ENCODE results near the gene ATP8B4. TPM values are rescaled to one million over a fixed set of nuclear protein-coding genes. Genes with fewer than 3 reads are reported as not detected.

The ATP8B4 gene
- total and polyA plus RNA-seq, 2 donors (not counting 1 experiment from before 2014, with no cell fraction given): 3.5 to 19.5 TPM

DNA sequence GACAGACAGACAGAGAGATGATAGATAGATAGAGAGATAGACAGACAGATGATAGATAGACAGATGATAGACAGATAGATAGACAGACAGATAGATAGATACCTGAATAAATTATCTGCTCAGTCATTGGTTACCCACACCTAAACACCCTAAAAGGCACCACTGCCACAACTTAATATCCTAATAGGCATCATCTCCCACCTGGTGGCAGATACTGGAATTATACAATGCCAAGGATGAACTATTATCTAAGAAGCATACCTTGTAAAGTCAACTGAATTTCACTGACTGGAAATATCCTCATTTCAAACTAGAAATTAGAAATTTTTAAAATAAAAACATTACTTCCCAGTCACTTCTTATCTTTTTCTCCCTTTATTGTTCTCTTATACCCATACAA lies 19.4 kb upstream of the ATP8B4 start:
- peak overlapping the region; percentile 87 for H3K27ac ChIP-seq (ENCODE audit: insufficient read depth, low read length)
- H2AFZ ChIP-seq (ENCODE audit: low read length): no peak overlapping the region
- H3K9me3 ChIP-seq (ENCODE audit: control insufficient read depth, insufficient read depth, low read depth, low read length): no peaks in the 10 kb centered on the region
- no peak overlapping the region for H3K4me3 ChIP-seq (replicated peaks in 1 of 4; ENCODE audit: control extremely low read depth in 1 of 4, insufficient read depth in 1 of 4, low read depth in 3 of 4, low read length in 4 of 4)
- no peak overlapping the region for H3K4me2 ChIP-seq (ENCODE audit: extremely low read depth, insufficient read depth, low read length)
- no peaks in the 10 kb centered on the region for H3K27me3 ChIP-seq (ENCODE audit: control insufficient read depth, insufficient read depth, low read length)
- no peak overlapping the region for H3K9ac ChIP-seq (ENCODE audit: insufficient read depth, low read length)
- TF ChIP-seq, protein P1, sequence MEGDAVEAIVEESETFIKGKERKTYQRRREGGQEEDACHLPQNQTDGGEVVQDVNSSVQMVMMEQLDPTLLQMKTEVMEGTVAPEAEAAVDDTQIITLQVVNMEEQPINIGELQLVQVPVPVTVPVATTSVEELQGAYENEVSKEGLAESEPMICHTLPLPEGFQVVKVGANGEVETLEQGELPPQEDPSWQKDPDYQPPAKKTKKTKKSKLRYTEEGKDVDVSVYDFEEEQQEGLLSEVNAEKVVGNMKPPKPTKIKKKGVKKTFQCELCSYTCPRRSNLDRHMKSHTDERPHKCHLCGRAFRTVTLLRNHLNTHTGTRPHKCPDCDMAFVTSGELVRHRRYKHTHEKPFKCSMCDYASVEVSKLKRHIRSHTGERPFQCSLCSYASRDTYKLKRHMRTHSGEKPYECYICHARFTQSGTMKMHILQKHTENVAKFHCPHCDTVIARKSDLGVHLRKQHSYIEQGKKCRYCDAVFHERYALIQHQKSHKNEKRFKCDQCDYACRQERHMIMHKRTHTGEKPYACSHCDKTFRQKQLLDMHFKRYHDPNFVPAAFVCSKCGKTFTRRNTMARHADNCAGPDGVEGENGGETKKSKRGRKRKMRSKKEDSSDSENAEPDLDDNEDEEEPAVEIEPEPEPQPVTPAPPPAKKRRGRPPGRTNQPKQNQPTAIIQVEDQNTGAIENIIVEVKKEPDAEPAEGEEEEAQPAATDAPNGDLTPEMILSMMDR (conservative IDR thresholded peaks at IDR 0.05 in 1 of 2, IDR thresholded peaks at IDR 0.05 in 1 of 2; ENCODE audit: low read depth in 1 of 2, low read length in 2 of 2): peak in 1 of 2 donors; percentile 10
- TF ChIP-seq EZH2 (IDR thresholded peaks at IDR 0.05; ENCODE audit: low read length, missing control alignments): no peak
- no peaks in the 10 kb centered on the region for H3K36me3 ChIP-seq (ENCODE audit: control insufficient read depth, insufficient read depth, low read length)
- H3K4me1 ChIP-seq (ENCODE audit: control insufficient read depth, extremely low read depth, insufficient read depth, low read length): peaks cover 13% of the 10 kb centered on the region
- no peaks in the 10 kb centered on the region for H3K79me2 ChIP-seq (ENCODE audit: control insufficient read depth, insufficient read depth, low read length)
- DNase-seq (ENCODE audit: low read depth in 2 of 2): peak in 1 of 2 donors; percentile 27
- H4K20me1 ChIP-seq (ENCODE audit: control insufficient read depth, extremely low read depth, insufficient read depth, low read length): no peaks in the 10 kb centered on the region

DNA sequence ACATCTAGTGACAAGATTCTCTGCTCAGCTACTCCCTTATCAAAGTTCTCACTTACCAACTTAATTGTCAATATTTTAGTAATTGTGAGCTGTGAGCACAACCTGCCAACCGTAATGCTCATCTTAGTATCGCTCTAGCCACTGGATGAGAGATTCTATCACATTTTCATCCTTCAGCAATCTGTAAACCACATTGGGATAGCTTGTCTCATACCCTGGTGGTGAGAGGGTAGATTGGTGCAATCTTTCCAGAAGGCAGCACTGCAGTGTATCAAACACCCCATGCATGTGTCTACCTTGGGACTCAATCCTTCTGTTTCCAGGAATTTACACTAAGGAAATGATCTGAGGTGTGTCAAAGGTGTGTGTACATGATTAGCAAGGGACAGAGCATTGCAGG lies 18.9 kb upstream of the ATP8B4 start:
- DNase-seq (ENCODE audit: low read depth in 2 of 2): no peak
- no peak for TF ChIP-seq EZH2 (IDR thresholded peaks at IDR 0.05; ENCODE audit: low read length, missing control alignments)
- TF ChIP-seq, protein P1 (conservative IDR thresholded peaks at IDR 0.05 in 1 of 2, IDR thresholded peaks at IDR 0.05 in 1 of 2; ENCODE audit: low read depth in 1 of 2, low read length in 2 of 2): peak in 1 of 2 donors; percentile 17
- no peaks in the 10 kb centered on the region for H4K20me1 ChIP-seq (ENCODE audit: control insufficient read depth, extremely low read depth, insufficient read depth, low read length)
- peak overlapping the region; percentile 5 for H3K9ac ChIP-seq (ENCODE audit: insufficient read depth, low read length)
- H3K79me2 ChIP-seq (ENCODE audit: control insufficient read depth, insufficient read depth, low read length): no peaks in the 10 kb centered on the region
- H3K4me1 ChIP-seq (ENCODE audit: control insufficient read depth, extremely low read depth, insufficient read depth, low read length): peaks cover 13% of the 10 kb centered on the region
- H3K27ac ChIP-seq (ENCODE audit: insufficient read depth, low read length): peak overlapping the region; percentile 87
- H3K4me2 ChIP-seq (ENCODE audit: extremely low read depth, insufficient read depth, low read length): peak overlapping the region; percentile 7
- H3K36me3 ChIP-seq (ENCODE audit: control insufficient read depth, insufficient read depth, low read length): no peaks in the 10 kb centered on the region
- H3K4me3 ChIP-seq (replicated peaks in 1 of 4; ENCODE audit: control extremely low read depth in 1 of 4, insufficient read depth in 1 of 4, low read depth in 3 of 4, low read length in 4 of 4): no peak overlapping the region
- H3K9me3 ChIP-seq (ENCODE audit: control insufficient read depth, insufficient read depth, low read depth, low read length): no peaks in the 10 kb centered on the region
- no peaks in the 10 kb centered on the region for H3K27me3 ChIP-seq (ENCODE audit: control insufficient read depth, insufficient read depth, low read length)
- no peak overlapping the region for H2AFZ ChIP-seq (ENCODE audit: low read length)

DNA sequence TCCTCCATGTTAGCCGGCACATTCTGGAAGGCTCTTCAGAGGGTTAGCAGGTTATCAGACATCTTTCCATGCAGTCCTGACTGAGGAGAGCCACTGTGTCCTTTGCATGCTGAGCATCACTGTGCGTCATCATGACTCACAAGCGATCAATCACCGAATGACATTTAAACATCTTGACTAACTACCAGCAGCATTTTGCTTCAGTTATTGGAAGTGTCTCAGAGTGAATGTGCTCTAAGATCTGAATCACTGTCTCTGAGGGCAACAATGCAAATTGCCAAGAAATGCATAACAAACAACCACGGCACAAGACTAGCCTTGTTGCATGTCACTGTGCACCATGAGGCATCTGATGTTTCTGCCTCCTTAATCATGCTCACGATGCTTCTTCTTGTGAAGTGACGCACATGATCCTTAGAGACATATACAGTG lies 18.3 kb upstream of the ATP8B4 start:
- Histone ChIP-seq H3K4me2 (ENCODE audit: extremely low read depth, insufficient read depth, low read length) (peak overlapping the region; percentile 21), H3K4me1 (ENCODE audit: control insufficient read depth, extremely low read depth, insufficient read depth, low read length) (peaks cover 13% of the 10 kb centered on the region), H3K27me3 (ENCODE audit: control insufficient read depth, insufficient read depth, low read length) (no peaks in the 10 kb centered on the region), H3K4me3 (replicated peaks in 1 of 4; ENCODE audit: control extremely low read depth in 1 of 4, insufficient read depth in 1 of 4, low read depth in 3 of 4, low read length in 4 of 4) (no peak overlapping the region), H3K9ac (ENCODE audit: insufficient read depth, low read length) (peak overlapping the region; percentile 5), H4K20me1 (ENCODE audit: control insufficient read depth, extremely low read depth, insufficient read depth, low read length) (no peaks in the 10 kb centered on the region), H3K36me3 (ENCODE audit: control insufficient read depth, insufficient read depth, low read length) (no peaks in the 10 kb centered on the region), H2AFZ (ENCODE audit: low read length) (no peak overlapping the region), H3K9me3 (ENCODE audit: control insufficient read depth, insufficient read depth, low read depth, low read length) (no peaks in the 10 kb centered on the region), H3K27ac (ENCODE audit: insufficient read depth, low read length) (peak overlapping the region; percentile 87), H3K79me2 (ENCODE audit: control insufficient read depth, insufficient read depth, low read length) (no peaks in the 10 kb centered on the region)
- DNase-seq (ENCODE audit: low read depth in 2 of 2): peak; percentile 99
- no peak for TF ChIP-seq EZH2 (IDR thresholded peaks at IDR 0.05; ENCODE audit: low read length, missing control alignments)
- TF ChIP-seq, protein P1 (conservative IDR thresholded peaks at IDR 0.05 in 1 of 2, IDR thresholded peaks at IDR 0.05 in 1 of 2; ENCODE audit: low read depth in 1 of 2, low read length in 2 of 2): no peak
